Lower leg skin (tissue), 4 donors: ENCODE results near the gene CSPG4. TPM values are rescaled to one million over a fixed set of nuclear protein-coding genes. Genes with fewer than 3 reads are reported as not detected.

ENCODE experiments used
- DNase-seq, 2 donors: peaks; one replicate each; pipeline ENCODE4 v3.0.0-alpha.2; 2019; ENCODE audit warnings: low spot score in 2 of 2
- H3K4me3 ChIP-seq: fragments of 200-600 bp; sonication (generic); 2 replicates; pipeline ENCODE4 v1.5.1; 2017; ENCODE audit warnings: mild to moderate bottlenecking, low read depth; ENCODE audit not compliant: poor library complexity, severe bottlenecking
- CTCF ChIP-seq, 3 donors: fragments of 450-650 bp; IDR thresholded peaks; one replicate each; pipeline ENCODE4 v1.5.1; 2016; ENCODE audit warnings: antibody characterized with exemption in 3 of 3, mild to moderate bottlenecking in 3 of 3, moderate library complexity in 2 of 3
- POLR2A ChIP-seq, 2 donors: fragments of 450-650 bp; IDR thresholded peaks; one replicate each; pipeline ENCODE4 v1.6.1; 2016 to 2017; ENCODE audit warnings: antibody characterized with exemption in 2 of 2, mild to moderate bottlenecking in 1 of 2, moderate library complexity in 1 of 2
- WGBS, 2 donors: methylation state at CpG; one replicate each; pipeline ENCODE4 v1.1.5; 2018; 5-methylcytosine and 5-hydroxymethylcytosine counted together
- intact Hi-C: fragments of 100-400 bp; cut with DNase I; formaldehyde crosslinking; loops from one replicate; pipeline ENCODE4 v1.15.0; 2023; ENCODE audit warnings: low total_unique reads
- total RNA-seq, 4 donors: library from RNA; depleted of rRNA; stranded (reverse); fragments of >200 nt; gene quantifications; one replicate each; pipeline ENCODE4 v1.1.0, GENCODE V29; 2016

Gene CSPG4
- total RNA-seq, 4 donors from 2014 or later = 9.1 to 28.7 (median 10.5) TPM

- DNase-seq = no peak
- TF ChIP-seq POLR2A (IDR thresholded peaks at IDR 0.05) (no peak), CTCF (IDR thresholded peaks at IDR 0.05) (no peak)
- 67 to 76% methylated on average over 11 of the region's 11 CpGs for WGBS, 2 donors
- intact Hi-C loops = no loop called here
- H3K4me3 ChIP-seq = no peak overlapping the region
Measured at GRCh38 chr15:75671730-75672602, 40.7 kb downstream of the CSPG4 start.

DNA sequence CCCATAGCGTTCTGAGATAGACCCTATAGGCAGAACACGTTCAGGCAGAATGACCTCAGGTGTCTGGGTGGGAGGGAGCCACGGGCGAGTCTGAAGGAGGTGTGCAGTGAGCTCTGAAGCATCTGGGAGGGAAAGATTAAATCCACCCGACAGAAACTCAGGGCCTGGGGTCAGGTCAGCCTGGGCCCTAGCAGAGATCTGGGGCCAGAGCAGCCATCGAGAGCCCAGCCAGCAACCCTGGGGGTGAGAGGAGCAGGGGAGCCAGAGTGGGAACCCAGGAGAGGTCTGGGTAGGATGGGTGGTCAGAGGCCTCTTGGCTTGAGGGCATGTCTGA lies 42.8 kb downstream of the CSPG4 start:
- no peak overlapping the region for H3K4me3 ChIP-seq
- 59 to 69% methylated on average over 6 of the region's 6 CpGs for WGBS, 2 donors
- DNase-seq = no peak
- intact Hi-C loops = no loop called here
- no peak for TF ChIP-seq CTCF (IDR thresholded peaks at IDR 0.05)
- no peak for TF ChIP-seq POLR2A (IDR thresholded peaks at IDR 0.05)

DNA sequence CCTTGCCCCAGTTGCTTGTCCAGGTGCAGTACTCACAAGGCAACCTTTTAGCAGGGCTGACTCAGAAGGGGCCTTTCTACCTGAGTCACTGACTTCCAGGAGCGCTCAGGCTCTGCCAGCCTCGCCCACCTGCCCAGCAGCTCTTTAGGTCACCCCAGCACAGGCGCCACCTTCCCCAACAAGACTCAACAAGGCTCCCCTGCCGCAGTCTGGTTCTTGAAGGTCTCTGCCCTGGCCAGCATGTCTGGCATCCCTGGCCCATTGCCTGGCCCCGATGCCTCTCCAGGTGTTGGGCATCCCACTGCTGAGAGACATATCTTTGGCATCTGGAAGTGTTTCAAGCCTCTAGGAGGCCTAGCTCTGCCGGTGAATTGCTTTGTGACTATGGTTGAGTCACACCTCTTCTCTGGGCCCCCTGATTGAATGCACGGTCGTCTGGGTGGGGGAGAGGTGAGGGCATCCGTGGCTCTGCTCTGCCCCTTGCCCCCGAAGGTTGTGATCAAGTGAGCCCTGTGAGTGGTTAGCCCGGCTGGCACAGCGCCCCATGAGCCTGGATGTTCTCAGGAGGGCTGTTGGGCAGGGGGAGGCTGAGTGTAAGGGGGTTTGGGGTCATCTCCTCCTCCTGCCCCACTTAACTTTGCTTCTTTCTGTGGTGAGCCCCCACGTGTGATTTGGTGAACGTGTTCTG lies 43.3 kb downstream of the CSPG4 start:
- no peak overlapping the region for H3K4me3 ChIP-seq
- WGBS, 2 donors = 57 to 61% methylated on average over 14 of the region's 14 CpGs
- DNase-seq = peak in 1 of 2 donors; percentile 42
- intact Hi-C loops = no loop called here
- no peak for TF ChIP-seq POLR2A (IDR thresholded peaks at IDR 0.05)

- WGBS, 2 donors = 30 to 33% methylated on average over 12 to 15 of the region's 15 CpGs
- TF ChIP-seq POLR2A (IDR thresholded peaks at IDR 0.05) = no peak
- TF ChIP-seq CTCF (IDR thresholded peaks at IDR 0.05) = no peak
- peak; percentile 89 to 96 for DNase-seq
- H3K4me3 ChIP-seq = no peak overlapping the region
- intact Hi-C loops = no loop called here
Measured at GRCh38 chr15:75666823-75667501, 45.7 kb downstream of the CSPG4 start.

DNA sequence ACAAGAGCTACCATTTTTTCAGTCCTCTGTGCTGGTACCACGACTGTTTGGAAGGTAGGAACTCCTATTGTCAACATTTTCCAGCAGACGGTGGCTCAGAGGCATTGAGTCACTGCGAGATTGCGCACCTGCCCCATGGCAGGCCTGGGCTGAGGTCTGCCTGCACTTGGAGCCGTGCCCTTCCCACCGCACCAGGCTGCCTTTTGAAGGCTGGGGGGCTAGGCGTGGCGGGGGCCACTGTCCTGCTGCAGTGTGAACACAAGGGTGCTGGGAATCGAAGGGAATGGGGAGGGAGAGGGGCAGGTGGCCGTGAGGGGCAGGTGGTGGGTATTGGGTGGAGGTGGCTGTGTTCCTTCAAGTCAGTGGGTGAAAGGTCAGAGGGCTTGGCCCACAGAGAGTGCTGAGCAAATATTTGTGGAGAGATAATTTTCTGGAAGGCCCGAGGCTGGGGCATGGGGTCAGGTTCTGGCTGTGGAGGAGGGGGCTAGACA lies 48.7 kb downstream of the CSPG4 start:
- intact Hi-C loops = no loop called here
- no peak overlapping the region for H3K4me3 ChIP-seq
- no peak for DNase-seq
- TF ChIP-seq POLR2A (IDR thresholded peaks at IDR 0.05) (no peak), CTCF (IDR thresholded peaks at IDR 0.05) (no peak)
- WGBS, 2 donors = 48 to 68% methylated on average over 9 to 11 of the region's 11 CpGs
